ENCODE data around the gene ACTRT2. TPM values are rescaled to one million over a fixed set of nuclear protein-coding genes. Genes with fewer than 3 reads are reported as not detected.

ACTRT2 gene
- polyA plus RNA-seq, 4 donors = not detected

- no peak for DNase-seq (ENCODE audit: low read depth in 4 of 4, low spot score in 2 of 4)
These were observed 29.3 kb downstream of the ACTRT2 start for GRCh38 chr1:3050603-3051002.

- DNase-seq (ENCODE audit: low read depth in 4 of 4, low spot score in 2 of 4) = no peak
These were observed 30.3 kb downstream of the ACTRT2 start for GRCh38 chr1:3051270-3052268.

GRCh38 chr1:3052501-3052900 lies 31.2 kb downstream of the ACTRT2 start:
- DNase-seq (ENCODE audit: low read depth in 4 of 4, low spot score in 2 of 4) = no peak

- no peak for DNase-seq (ENCODE audit: low read depth in 4 of 4, low spot score in 2 of 4)
These were observed 32.2 kb downstream of the ACTRT2 start for GRCh38 chr1:3053366-3053980.

- DNase-seq (ENCODE audit: low read depth in 4 of 4, low spot score in 2 of 4) = no peak
These were observed 32.7 kb downstream of the ACTRT2 start for GRCh38 chr1:3053986-3054385.

GRCh38 chr1:3054474-3054873 lies 33.2 kb downstream of the ACTRT2 start:
- no peak for DNase-seq (ENCODE audit: low read depth in 4 of 4, low spot score in 2 of 4)

GRCh38 chr1:3055051-3055450 lies 33.8 kb downstream of the ACTRT2 start:
- no peak for DNase-seq (ENCODE audit: low read depth in 4 of 4, low spot score in 2 of 4)

GRCh38 chr1:3056641-3057040 lies 35.4 kb downstream of the ACTRT2 start:
- DNase-seq (ENCODE audit: low read depth in 4 of 4, low spot score in 2 of 4) = no peak

GRCh38 chr1:3058263-3059030 lies 37.2 kb downstream of the ACTRT2 start:
- no peak for DNase-seq (ENCODE audit: low read depth in 4 of 4, low spot score in 2 of 4)

- DNase-seq (ENCODE audit: low read depth in 4 of 4, low spot score in 2 of 4) = no peak
These were observed 38.9 kb downstream of the ACTRT2 start for GRCh38 chr1:3060127-3060526.

- DNase-seq (ENCODE audit: low read depth in 4 of 4, low spot score in 2 of 4) = no peak
These were observed 39.6 kb downstream of the ACTRT2 start for GRCh38 chr1:3060601-3061551.

- no peak for DNase-seq (ENCODE audit: low read depth in 4 of 4, low spot score in 2 of 4)
These were observed 40.3 kb downstream of the ACTRT2 start for GRCh38 chr1:3061566-3061965.

- DNase-seq (ENCODE audit: low read depth in 4 of 4, low spot score in 2 of 4) = no peak
These were observed 40.8 kb downstream of the ACTRT2 start for GRCh38 chr1:3061981-3062615.

- DNase-seq (ENCODE audit: low read depth in 4 of 4, low spot score in 2 of 4) = no peak
These were observed 41.5 kb downstream of the ACTRT2 start for GRCh38 chr1:3062616-3063378.

GRCh38 chr1:3063379-3064295 lies 42.4 kb downstream of the ACTRT2 start:
- no peak for DNase-seq (ENCODE audit: low read depth in 4 of 4, low spot score in 2 of 4)

- DNase-seq (ENCODE audit: low read depth in 4 of 4, low spot score in 2 of 4) = no peak
These were observed 43.1 kb downstream of the ACTRT2 start for GRCh38 chr1:3064296-3064850.

- no peak for DNase-seq (ENCODE audit: low read depth in 4 of 4, low spot score in 2 of 4)
These were observed 43.6 kb downstream of the ACTRT2 start for GRCh38 chr1:3064901-3065300.
